ENCODE measurements around the gene CNOT11. TPM values are rescaled to one million over a fixed set of nuclear protein-coding genes. Genes with fewer than 3 reads are reported as not detected.
"Not testable (repeated sequence)": the region's sequence is repeated elsewhere in the genome, so short reads cannot be mapped to it uniquely, and the experiment has no call there.

The CNOT11 gene
- total RNA-seq, 3 donors from 2014 or later (not counting 1 experiment from before 2014, with no cell fraction given): 41.7 to 49.8 (median 46.0) TPM

GRCh38 chr2:101208830-101209229 lies 43.9 kb upstream of the CNOT11 start:
- DNase-seq (no peak), ATAC-seq (no peak)
- H3K4me3 Mint-ChIP-seq: no peak overlapping the region
- 68% methylated on average over 4 of the region's 4 CpGs for WGBS (ENCODE audit: insufficient coverage)
- peaks cover 5% of the 10 kb centered on the region for H3K36me3 Mint-ChIP-seq
- peaks cover 0 to 2% of the 10 kb centered on the region in 2 donors for H3K9me3 Mint-ChIP-seq
- Histone ChIP-seq H3K27me3 (ENCODE audit: control insufficient read depth, insufficient read depth, low read length) (no peaks in the 10 kb centered on the region), H3K4me3 (ENCODE audit: low read length) (no peak overlapping the region), H3K4me1 (ENCODE audit: control insufficient read depth, insufficient read depth, low read length) (peaks cover 5% of the 10 kb centered on the region), H3K27ac (ENCODE audit: low read length) (no peak overlapping the region), H3K9me3 (ENCODE audit: control insufficient read depth, insufficient read depth, low read length) (no peaks in the 10 kb centered on the region), H3K36me3 (ENCODE audit: control insufficient read depth, insufficient read depth, low read length) (no peaks in the 10 kb centered on the region)
- no peak overlapping the region for H3K27ac Mint-ChIP-seq
- peaks cover 0 to 7% of the 10 kb centered on the region in 2 donors for H3K4me1 Mint-ChIP-seq
- TF ChIP-seq, protein P1, sequence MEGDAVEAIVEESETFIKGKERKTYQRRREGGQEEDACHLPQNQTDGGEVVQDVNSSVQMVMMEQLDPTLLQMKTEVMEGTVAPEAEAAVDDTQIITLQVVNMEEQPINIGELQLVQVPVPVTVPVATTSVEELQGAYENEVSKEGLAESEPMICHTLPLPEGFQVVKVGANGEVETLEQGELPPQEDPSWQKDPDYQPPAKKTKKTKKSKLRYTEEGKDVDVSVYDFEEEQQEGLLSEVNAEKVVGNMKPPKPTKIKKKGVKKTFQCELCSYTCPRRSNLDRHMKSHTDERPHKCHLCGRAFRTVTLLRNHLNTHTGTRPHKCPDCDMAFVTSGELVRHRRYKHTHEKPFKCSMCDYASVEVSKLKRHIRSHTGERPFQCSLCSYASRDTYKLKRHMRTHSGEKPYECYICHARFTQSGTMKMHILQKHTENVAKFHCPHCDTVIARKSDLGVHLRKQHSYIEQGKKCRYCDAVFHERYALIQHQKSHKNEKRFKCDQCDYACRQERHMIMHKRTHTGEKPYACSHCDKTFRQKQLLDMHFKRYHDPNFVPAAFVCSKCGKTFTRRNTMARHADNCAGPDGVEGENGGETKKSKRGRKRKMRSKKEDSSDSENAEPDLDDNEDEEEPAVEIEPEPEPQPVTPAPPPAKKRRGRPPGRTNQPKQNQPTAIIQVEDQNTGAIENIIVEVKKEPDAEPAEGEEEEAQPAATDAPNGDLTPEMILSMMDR (IDR thresholded peaks at IDR 0.05): no peak
- intact Hi-C loops (cut with micrococcal nuclease): no loop called here
- peaks cover 0 to 7% of the 10 kb centered on the region in 2 donors for H3K27me3 Mint-ChIP-seq (ENCODE audit: low read depth in 2 of 2)

GRCh38 chr2:101219246-101219645 lies 33.4 kb upstream of the CNOT11 start:
- no peak overlapping the region for H3K4me3 Mint-ChIP-seq
- 74% methylated on average over 7 of the region's 7 CpGs for WGBS (ENCODE audit: insufficient coverage)
- Histone ChIP-seq H3K27me3 (ENCODE audit: control insufficient read depth, insufficient read depth, low read length) (no peaks in the 10 kb centered on the region), H3K4me3 (ENCODE audit: low read length) (no peak overlapping the region), H3K36me3 (ENCODE audit: control insufficient read depth, insufficient read depth, low read length) (no peaks in the 10 kb centered on the region), H3K9me3 (ENCODE audit: control insufficient read depth, insufficient read depth, low read length) (no peaks in the 10 kb centered on the region), H3K27ac (ENCODE audit: low read length) (no peak overlapping the region), H3K4me1 (ENCODE audit: control insufficient read depth, insufficient read depth, low read length) (peaks cover 13% of the 10 kb centered on the region)
- intact Hi-C loops (cut with micrococcal nuclease): no loop called here
- H3K9me3 Mint-ChIP-seq: no peaks in the 10 kb centered on the region
- H3K36me3 Mint-ChIP-seq: no peaks in the 10 kb centered on the region
- H3K4me1 Mint-ChIP-seq: peaks cover 9 to 16% of the 10 kb centered on the region in 2 donors
- ATAC-seq: no peak
- H3K27me3 Mint-ChIP-seq (ENCODE audit: low read depth in 2 of 2): peaks cover 0 to 2% of the 10 kb centered on the region in 2 donors
- TF ChIP-seq, protein P1 (IDR thresholded peaks at IDR 0.05): no peak
- DNase-seq: no peak
- H3K27ac Mint-ChIP-seq: no peak overlapping the region

GRCh38 chr2:101220091-101220490 lies 32.6 kb upstream of the CNOT11 start:
- H3K27me3 ChIP-seq (ENCODE audit: control insufficient read depth, insufficient read depth, low read length); ATAC-seq; DNase-seq; H3K27ac Mint-ChIP-seq; H3K4me3 Mint-ChIP-seq; H3K9me3 Mint-ChIP-seq; H3K4me3 ChIP-seq (ENCODE audit: low read length); H3K9me3 ChIP-seq (ENCODE audit: control insufficient read depth, insufficient read depth, low read length); H3K27ac ChIP-seq (ENCODE audit: low read length); H3K36me3 ChIP-seq (ENCODE audit: control insufficient read depth, insufficient read depth, low read length); intact Hi-C loops (cut with micrococcal nuclease); H3K27me3 Mint-ChIP-seq (ENCODE audit: low read depth in 2 of 2); H3K36me3 Mint-ChIP-seq: not testable (repeated sequence)
- peaks cover 14 to 20% of the 10 kb centered on the region in 2 donors for H3K4me1 Mint-ChIP-seq
- H3K4me1 ChIP-seq (ENCODE audit: control insufficient read depth, insufficient read depth, low read length): peaks cover 16% of the 10 kb centered on the region
- 96% methylated on average over 7 of the region's 7 CpGs for WGBS (ENCODE audit: insufficient coverage)

DNA sequence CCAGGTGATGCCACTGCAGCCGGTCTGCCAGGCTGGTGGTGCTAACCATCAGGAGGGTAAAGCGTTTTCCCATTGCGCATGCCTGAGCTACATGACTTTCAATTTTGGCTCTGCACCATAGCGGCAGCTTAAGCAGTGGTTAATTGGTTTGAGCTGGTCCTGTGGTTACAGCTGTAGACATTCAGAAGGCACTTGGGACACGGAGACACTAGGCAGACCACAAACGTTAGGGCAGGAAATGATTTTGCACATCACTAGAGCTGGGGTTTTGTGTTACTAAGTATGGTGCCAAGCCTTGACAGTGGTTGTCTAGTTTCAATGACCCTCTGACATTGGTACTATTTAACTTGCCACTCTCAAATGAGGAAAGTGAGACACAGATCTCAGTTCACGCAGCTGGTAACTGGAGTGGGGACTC lies 28.9 kb upstream of the CNOT11 start:
- WGBS (ENCODE audit: insufficient coverage): under 1% methylated on average over 7 of the region's 7 CpGs
- no peaks in the 10 kb centered on the region for H3K36me3 Mint-ChIP-seq
- H3K4me1 Mint-ChIP-seq: peaks cover 20 to 21% of the 10 kb centered on the region in 2 donors
- peak overlapping the region; percentile 53 for H3K4me3 Mint-ChIP-seq
- H3K27me3 Mint-ChIP-seq (ENCODE audit: low read depth in 2 of 2): peaks cover 3 to 5% of the 10 kb centered on the region in 2 donors
- DNase-seq: peak; percentile 40 to 76
- intact Hi-C loops (cut with micrococcal nuclease): no loop called here
- Histone ChIP-seq H3K4me3 (ENCODE audit: low read length) (no peak overlapping the region), H3K27me3 (ENCODE audit: control insufficient read depth, insufficient read depth, low read length) (no peaks in the 10 kb centered on the region), H3K4me1 (ENCODE audit: control insufficient read depth, insufficient read depth, low read length) (peaks cover 16% of the 10 kb centered on the region), H3K9me3 (ENCODE audit: control insufficient read depth, insufficient read depth, low read length) (no peaks in the 10 kb centered on the region), H3K36me3 (ENCODE audit: control insufficient read depth, insufficient read depth, low read length) (no peaks in the 10 kb centered on the region), H3K27ac (ENCODE audit: low read length) (peak overlapping the region; percentile 12)
- TF ChIP-seq, protein P1 (IDR thresholded peaks at IDR 0.05): no peak
- H3K27ac Mint-ChIP-seq: peak overlapping the region; percentile 72 to 80
- H3K9me3 Mint-ChIP-seq: no peaks in the 10 kb centered on the region
- peak; percentile 88 to 99 (median 92) for ATAC-seq
